Breast epithelium (tissue), 3 donors: Measurements from ENCODE around the gene RSF1.

Experiments used
- CTCF ChIP-seq, 3 donors: fragments of 450-650 bp; IDR thresholded peaks; one replicate each; pipeline ENCODE4 v1.5.1; 2016 to 2017; ENCODE audit warnings: antibody characterized with exemption in 3 of 3, mild to moderate bottlenecking in 3 of 3, moderate library complexity in 3 of 3
- POLR2AphosphoS5 ChIP-seq, 3 donors: sonication (generic); formaldehyde crosslinking; IDR thresholded peaks; one replicate each; pipeline ENCODE4 v1.6.1; 2017; ENCODE audit warnings: antibody characterized with exemption in 3 of 3

- TF ChIP-seq CTCF (IDR thresholded peaks at IDR 0.05) (peak; percentile 43 to 48 (median 48)), POLR2AphosphoS5 (IDR thresholded peaks at IDR 0.05) (no peak)
Measured at GRCh38 chr11:77619576-77620198, 200.8 kb downstream of the RSF1 start.
